PC-9 (cell line): ENCODE measurements around the gene CFAP54. TPM values are rescaled to one million over a fixed set of nuclear protein-coding genes. Genes with fewer than 3 reads are reported as not detected.

Experiments used
- BruUV-seq: library from RNA; stranded (reverse); fragments of 400-500 nt; replicated peaks from 2 replicates; lab custom pipeline; 2021; lab: Mats Ljungman, UMichigan
- CTCF ChIA-PET: fragments of 300-600 bp; sonication (Branson Sonifier 250); formaldehyde crosslinking; loops from one replicate; lab custom pipeline; 2022; ENCODE audit warnings: antibody characterized with exemption; lab: Charles Lee
- POLR2A ChIA-PET: fragments of 300-600 bp; sonication (Branson Sonifier 250); formaldehyde crosslinking; loops from one replicate; lab custom pipeline; 2022; ENCODE audit warnings: antibody characterized with exemption; ENCODE audit not compliant: unreplicated experiment; lab: Charles Lee
- DNase-seq, 2 experiments: peaks; one replicate each; pipeline versions ENCODE4 v3.0.0 to v3.0.0-alpha.2; 2015 to 2022; ENCODE audit warnings: mixed read lengths in 1 of 2
- H2AFZ ChIP-seq: fragments of 200-600 bp; sonication (generic); 2 replicates; pipeline ENCODE4 v1.8.1; 2017; ENCODE audit warnings: antibody characterized with exemption
- H3F3A ChIP-seq: fragments of 200-600 bp; sonication (generic); 2 replicates; pipeline ENCODE4 v1.8.1; 2017; ENCODE audit warnings: antibody characterized with exemption, mild to moderate bottlenecking, low read depth; ENCODE audit not compliant: insufficient read depth
- H3K27ac ChIP-seq: fragments of 200-600 bp; sonication (generic); 2 replicates; pipeline ENCODE4 v1.6.1; 2016; ENCODE audit warnings: mixed run types
- H3K27me3 ChIP-seq: fragments of 200-600 bp; sonication (generic); 2 replicates; pipeline ENCODE4 v1.6.1; 2016; ENCODE audit warnings: low read depth, mixed run types; ENCODE audit not compliant: insufficient read depth
- H3K36me3 ChIP-seq: fragments of 200-600 bp; sonication (generic); 2 replicates; pipeline ENCODE4 v1.6.1; 2016; ENCODE audit warnings: low read depth, mixed run types
- H3K4me1 ChIP-seq: fragments of 200-600 bp; sonication (generic); replicated peaks from 2 replicates; pipeline ENCODE4 v1.6.1; 2016; ENCODE audit warnings: mixed run types; ENCODE audit not compliant: insufficient read depth
- H3K4me2 ChIP-seq: fragments of 200-600 bp; sonication (generic); 2 replicates; pipeline ENCODE4 v1.6.1; 2017; ENCODE audit warnings: mixed run types
- H3K4me3 ChIP-seq: fragments of 200-600 bp; sonication (generic); 2 replicates; pipeline ENCODE4 v1.6.1; 2016; ENCODE audit warnings: mixed run types
- H3K79me2 ChIP-seq: fragments of 200-600 bp; sonication (generic); 2 replicates; pipeline ENCODE4 v1.6.1; 2017; ENCODE audit warnings: low read depth, mixed run types
- H3K9me2 ChIP-seq: fragments of 200-600 bp; sonication (generic); 2 replicates; pipeline ENCODE4 v1.8.1; 2017; ENCODE audit warnings: mild to moderate bottlenecking; ENCODE audit not compliant: insufficient read depth
- H3K9me3 ChIP-seq: fragments of 200-600 bp; sonication (generic); 2 replicates; pipeline ENCODE4 v1.8.1; 2016; ENCODE audit warnings: low read depth; ENCODE audit not compliant: insufficient read depth
- H4K20me1 ChIP-seq: fragments of 200-600 bp; sonication (generic); 2 replicates; pipeline ENCODE4 v1.8.1; 2017; ENCODE audit not compliant: insufficient read depth
- EZH2 ChIP-seq: fragments of 200-600 bp; sonication (generic); IDR thresholded peaks from 2 replicates; pipeline ENCODE4 v1.8.0; 2017; ENCODE audit warnings: antibody characterized with exemption, low read depth
- intact Hi-C: fragments of 100-400 bp; cut with micrococcal nuclease; formaldehyde crosslinking; loops from one replicate; pipeline ENCODE4 v1.10.0; 2022; ENCODE audit not compliant: unreplicated experiment
- total RNA-seq: library from RNA; stranded (reverse); gene quantifications from 2 replicates; pipeline ENCODE4 v1.2.3, GENCODE V29; 2021
- TF ChIP-seq, protein P1 (sequence below): fragments of 200-600 bp; sonication (generic); conservative IDR thresholded peaks from 2 replicates; pipeline ENCODE4 v1.6.1; 2017; ENCODE audit warnings: mixed run types, antibody characterized with exemption, mild to moderate bottlenecking, moderate library complexity

Gene CFAP54
- total RNA-seq, 1 experiment from 2014 or later = 16.4 TPM

DNA sequence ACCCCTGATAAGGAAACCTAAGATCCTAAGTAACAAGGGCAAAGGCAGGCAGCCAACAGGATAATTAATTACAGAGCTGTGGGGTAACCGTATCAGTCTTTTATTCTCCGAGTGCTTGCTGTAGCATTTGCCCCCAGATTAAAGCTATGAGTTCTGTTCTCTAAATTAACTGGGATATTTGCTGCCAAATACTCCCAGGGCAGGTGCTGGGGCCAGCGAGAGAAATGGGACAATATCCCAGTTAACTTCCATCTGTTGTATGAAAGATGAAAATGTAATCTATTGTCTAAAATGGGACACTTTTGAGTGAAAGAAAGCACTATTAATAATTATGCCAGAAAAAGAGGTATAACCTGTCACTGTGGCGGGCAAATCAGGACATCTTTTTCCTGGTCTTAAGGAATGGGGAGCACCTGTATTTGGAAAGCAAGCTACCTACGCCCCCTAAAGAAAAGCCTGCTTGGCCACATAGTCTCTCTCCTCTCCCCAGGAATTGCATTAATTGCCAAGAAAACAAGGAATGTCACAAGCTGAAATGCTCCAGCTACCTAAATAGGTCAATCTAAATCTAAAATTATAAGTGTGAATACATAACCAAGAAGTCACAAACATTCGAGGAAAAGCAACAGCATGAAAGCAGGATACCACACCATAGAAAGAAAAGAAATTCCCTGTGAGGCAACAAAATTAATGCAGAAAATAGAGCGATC lies 26.7 kb upstream of the CFAP54 start:
- TF ChIP-seq EZH2 = no peak
- TF ChIP-seq, protein P1, sequence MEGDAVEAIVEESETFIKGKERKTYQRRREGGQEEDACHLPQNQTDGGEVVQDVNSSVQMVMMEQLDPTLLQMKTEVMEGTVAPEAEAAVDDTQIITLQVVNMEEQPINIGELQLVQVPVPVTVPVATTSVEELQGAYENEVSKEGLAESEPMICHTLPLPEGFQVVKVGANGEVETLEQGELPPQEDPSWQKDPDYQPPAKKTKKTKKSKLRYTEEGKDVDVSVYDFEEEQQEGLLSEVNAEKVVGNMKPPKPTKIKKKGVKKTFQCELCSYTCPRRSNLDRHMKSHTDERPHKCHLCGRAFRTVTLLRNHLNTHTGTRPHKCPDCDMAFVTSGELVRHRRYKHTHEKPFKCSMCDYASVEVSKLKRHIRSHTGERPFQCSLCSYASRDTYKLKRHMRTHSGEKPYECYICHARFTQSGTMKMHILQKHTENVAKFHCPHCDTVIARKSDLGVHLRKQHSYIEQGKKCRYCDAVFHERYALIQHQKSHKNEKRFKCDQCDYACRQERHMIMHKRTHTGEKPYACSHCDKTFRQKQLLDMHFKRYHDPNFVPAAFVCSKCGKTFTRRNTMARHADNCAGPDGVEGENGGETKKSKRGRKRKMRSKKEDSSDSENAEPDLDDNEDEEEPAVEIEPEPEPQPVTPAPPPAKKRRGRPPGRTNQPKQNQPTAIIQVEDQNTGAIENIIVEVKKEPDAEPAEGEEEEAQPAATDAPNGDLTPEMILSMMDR = no peak
- Histone ChIP-seq H3K27me3 (no peaks in the 10 kb centered on the region), H3K9me3 (peaks cover 8% of the 10 kb centered on the region), H2AFZ (no peak overlapping the region), H3K36me3 (no peaks in the 10 kb centered on the region), H3K4me3 (no peak overlapping the region), H3K27ac (no peak overlapping the region), H3K4me2 (no peak overlapping the region), H4K20me1 (no peaks in the 10 kb centered on the region), H3K4me1 (peaks cover 28% of the 10 kb centered on the region), H3K9me2 (no peaks in the 10 kb centered on the region), H3K79me2 (no peaks in the 10 kb centered on the region), H3F3A (peaks cover 25% of the 10 kb centered on the region; the same call in 1 of the 2 replicates)
- ChIA-PET POLR2A (no interaction called here), CTCF (interaction anchor here (0.5 kb wide), 1 partner anchor 61 kb away, joined by 3 read pairs; no protein-coding TSS in a partner anchor)
- intact Hi-C loops = no loop called here
- BruUV-seq = no TSS peak
- no peak for DNase-seq

DNA sequence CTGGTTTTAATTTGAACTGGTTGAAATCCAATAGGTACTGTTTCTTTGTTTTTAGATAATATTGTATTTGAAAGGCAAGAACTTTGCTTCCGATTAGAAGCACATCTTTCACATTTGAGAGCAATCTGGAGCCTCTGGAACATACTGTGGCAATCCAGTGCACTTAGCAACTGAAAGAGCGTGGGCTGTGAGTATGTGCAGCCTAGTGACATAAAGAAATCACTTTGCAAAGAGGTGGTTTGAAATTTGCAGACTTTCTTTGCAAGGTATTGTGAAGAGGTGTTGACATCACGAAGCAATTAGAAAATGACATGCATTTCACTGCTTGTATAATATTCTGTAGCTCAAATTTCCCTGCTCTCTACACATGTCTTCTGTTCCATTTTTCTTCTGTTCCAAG lies 23.5 kb upstream of the CFAP54 start:
- POLR2A ChIA-PET = no interaction called here
- intact Hi-C loops = no loop called here

DNA sequence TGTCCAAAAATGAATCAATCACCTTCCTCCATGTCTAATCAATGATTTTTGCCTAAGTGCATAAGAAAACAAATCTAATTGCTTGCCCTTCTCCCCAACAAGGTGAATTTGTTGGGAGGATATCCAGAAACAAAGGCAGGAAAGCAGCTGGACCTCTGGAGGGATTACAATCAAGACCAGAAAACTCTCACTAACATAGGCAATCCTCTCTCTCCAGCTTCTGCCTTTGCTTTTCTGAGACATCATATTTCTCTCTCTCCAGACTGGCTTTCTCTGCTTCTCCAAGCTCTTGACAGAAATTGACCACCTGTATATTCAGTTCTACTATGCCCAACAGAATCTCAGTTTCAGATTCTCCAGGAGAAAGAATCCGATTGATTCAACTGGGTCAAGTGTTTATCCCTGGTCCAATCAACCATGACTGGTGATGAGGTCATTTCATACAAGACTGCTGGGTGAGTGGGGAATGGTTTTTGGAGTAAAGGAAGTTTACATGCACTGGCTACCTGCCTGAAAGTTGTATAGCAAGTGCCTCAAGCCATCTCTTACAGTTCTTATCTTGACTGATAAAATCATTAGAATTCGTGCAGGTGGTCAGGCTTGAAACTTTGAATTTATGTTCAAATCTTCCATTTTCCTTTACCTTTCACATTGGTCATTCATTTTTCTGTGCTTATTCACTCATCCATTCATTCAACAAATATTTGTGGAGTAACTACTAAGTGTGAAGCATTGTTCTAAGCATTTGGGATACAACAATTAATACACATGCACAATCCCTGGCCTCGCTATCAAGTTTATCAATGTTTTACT lies 22.2 kb upstream of the CFAP54 start:
- ChIA-PET CTCF (interaction anchor here (0.8 kb wide), 1 partner anchor 22 kb away, joined by 3 read pairs; the partner anchor contains the start of gene CFAP54), POLR2A (interaction anchor here (0.6 kb wide), 2 partner anchors 10 to 47 kb away, joined by 3 read pairs; no protein-coding TSS in a partner anchor)
- intact Hi-C loops = no loop called here
- Histone ChIP-seq H2AFZ (peak overlapping the region; percentile 72), H3K4me2 (peak overlapping the region; percentile 55), H3K27ac (peak overlapping the region; percentile 75), H3K79me2 (no peaks in the 10 kb centered on the region), H3K4me3 (no peak overlapping the region), H3K36me3 (no peaks in the 10 kb centered on the region), H3K27me3 (no peaks in the 10 kb centered on the region), H4K20me1 (no peaks in the 10 kb centered on the region), H3F3A (peaks cover 27% of the 10 kb centered on the region; the same call in 1 of the 2 replicates), H3K9me2 (no peaks in the 10 kb centered on the region), H3K4me1 (peaks cover 42% of the 10 kb centered on the region), H3K9me3 (peaks cover 22% of the 10 kb centered on the region)
- BruUV-seq = TSS peak; percentile 92
- DNase-seq = peak in 1 of 2 experiments; percentile 85
- no peak for TF ChIP-seq EZH2
- TF ChIP-seq, protein P1 = no peak

More for the DNA sequence above, 23.5 kb upstream of the CFAP54 start:
- no peak overlapping the region for H3K4me2 ChIP-seq
- CTCF ChIA-PET = interaction anchor here (0.6 to 0.9 kb wide), 2 partner anchors 66 to 247 kb away, joined by 3 to 11 read pairs; partner anchors contain the start of gene CDK17
- no peaks in the 10 kb centered on the region for H3K9me2 ChIP-seq
- no peak overlapping the region for H3K4me3 ChIP-seq
- no peak for DNase-seq
- peaks cover 32% of the 10 kb centered on the region for H3K4me1 ChIP-seq
- H4K20me1 ChIP-seq = no peaks in the 10 kb centered on the region
- H3K79me2 ChIP-seq = no peaks in the 10 kb centered on the region
- no peaks in the 10 kb centered on the region for H3K36me3 ChIP-seq
- H2AFZ ChIP-seq = no peak overlapping the region
- no peaks in the 10 kb centered on the region for H3K27me3 ChIP-seq
- BruUV-seq = no TSS peak
- H3F3A ChIP-seq = peaks cover 24% of the 10 kb centered on the region; the same call in 1 of the 2 replicates
- H3K9me3 ChIP-seq = peaks cover 22% of the 10 kb centered on the region
- peak overlapping the region; percentile 75; the same call in 1 of the 2 replicates for H3K27ac ChIP-seq
- TF ChIP-seq, protein P1 = no peak
- TF ChIP-seq EZH2 = no peak
